ENCODE measurements around the gene RNPEPL1.

RNPEPL1 gene

DNA sequence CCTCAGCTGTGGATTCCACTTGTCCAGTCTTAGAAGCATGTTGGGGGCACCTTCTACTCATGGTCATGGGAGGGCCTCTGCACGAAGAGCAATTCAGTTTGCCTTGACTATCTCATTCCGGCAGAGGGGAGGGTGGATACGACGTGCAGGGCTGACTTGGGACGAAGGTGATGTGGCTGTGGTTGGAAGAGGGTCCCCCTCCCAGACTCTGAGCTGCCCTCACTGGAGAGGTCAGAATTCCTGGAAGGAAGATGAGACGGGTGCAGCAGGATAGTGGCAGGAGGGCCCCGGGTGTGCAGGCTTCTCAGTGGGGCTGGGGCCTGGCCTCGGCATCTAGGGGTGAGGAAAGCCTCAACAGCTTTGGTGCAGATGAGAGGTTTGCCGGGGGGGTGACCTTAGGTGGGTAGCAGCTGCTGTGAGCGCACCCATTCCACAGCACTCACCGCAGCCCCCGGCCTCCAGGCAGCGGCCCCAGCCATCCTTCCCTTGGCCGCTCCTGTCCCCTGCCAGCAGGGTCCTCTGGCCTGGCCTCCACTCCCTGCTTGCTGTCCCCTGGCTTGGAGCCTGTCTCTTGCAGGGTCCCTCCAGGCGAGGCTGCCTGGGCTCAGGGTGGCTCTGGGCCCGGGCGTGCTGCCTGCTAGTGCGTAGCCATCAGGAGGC, 3.2 kb downstream of the RNPEPL1 start:
- Histone ChIP-seq H3K4me2 (ENCODE audit: low read depth, low read length) (no peak overlapping the region), H3K9me3 (replicated peaks; ENCODE audit: insufficient read depth, low read length) (no peaks in the 10 kb centered on the region), H3K36me3 (replicated peaks; ENCODE audit: insufficient read depth, low read length) (no peaks in the 10 kb centered on the region), H3K27me3 (replicated peaks; ENCODE audit: insufficient read depth, low read length) (no peaks in the 10 kb centered on the region), H3K79me2 (ENCODE audit: low read length) (peaks cover 58% of the 10 kb centered on the region), H3K27ac (ENCODE audit: low read length) (no peak overlapping the region), H3F3A (ENCODE audit: insufficient read depth, low read length) (peaks cover 11% of the 10 kb centered on the region), H2AFZ (ENCODE audit: low read length) (no peak overlapping the region), H3K4me3 (ENCODE audit: low read length) (no peak overlapping the region), H3K9me2 (replicated peaks; ENCODE audit: insufficient read depth, low read length) (no peaks in the 10 kb centered on the region), H3K9ac (ENCODE audit: low read length) (no peak overlapping the region), H3K4me1 (ENCODE audit: low read length) (peaks cover 20% of the 10 kb centered on the region), H4K20me1 (ENCODE audit: insufficient read depth, low read length) (no peaks in the 10 kb centered on the region)
- TF ChIP-seq, protein P1, sequence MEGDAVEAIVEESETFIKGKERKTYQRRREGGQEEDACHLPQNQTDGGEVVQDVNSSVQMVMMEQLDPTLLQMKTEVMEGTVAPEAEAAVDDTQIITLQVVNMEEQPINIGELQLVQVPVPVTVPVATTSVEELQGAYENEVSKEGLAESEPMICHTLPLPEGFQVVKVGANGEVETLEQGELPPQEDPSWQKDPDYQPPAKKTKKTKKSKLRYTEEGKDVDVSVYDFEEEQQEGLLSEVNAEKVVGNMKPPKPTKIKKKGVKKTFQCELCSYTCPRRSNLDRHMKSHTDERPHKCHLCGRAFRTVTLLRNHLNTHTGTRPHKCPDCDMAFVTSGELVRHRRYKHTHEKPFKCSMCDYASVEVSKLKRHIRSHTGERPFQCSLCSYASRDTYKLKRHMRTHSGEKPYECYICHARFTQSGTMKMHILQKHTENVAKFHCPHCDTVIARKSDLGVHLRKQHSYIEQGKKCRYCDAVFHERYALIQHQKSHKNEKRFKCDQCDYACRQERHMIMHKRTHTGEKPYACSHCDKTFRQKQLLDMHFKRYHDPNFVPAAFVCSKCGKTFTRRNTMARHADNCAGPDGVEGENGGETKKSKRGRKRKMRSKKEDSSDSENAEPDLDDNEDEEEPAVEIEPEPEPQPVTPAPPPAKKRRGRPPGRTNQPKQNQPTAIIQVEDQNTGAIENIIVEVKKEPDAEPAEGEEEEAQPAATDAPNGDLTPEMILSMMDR (IDR thresholded peaks at IDR 0.05; ENCODE audit: low read length) = no peak
- no peak for TF ChIP-seq EZH2 (optimal IDR thresholded peaks at IDR 0.05; ENCODE audit: low read depth, low read length)
- no peak for TF ChIP-seq EZH2phosphoT487 (IDR thresholded peaks at IDR 0.05; ENCODE audit: low read length)
- DNase-seq = no peak

DNA sequence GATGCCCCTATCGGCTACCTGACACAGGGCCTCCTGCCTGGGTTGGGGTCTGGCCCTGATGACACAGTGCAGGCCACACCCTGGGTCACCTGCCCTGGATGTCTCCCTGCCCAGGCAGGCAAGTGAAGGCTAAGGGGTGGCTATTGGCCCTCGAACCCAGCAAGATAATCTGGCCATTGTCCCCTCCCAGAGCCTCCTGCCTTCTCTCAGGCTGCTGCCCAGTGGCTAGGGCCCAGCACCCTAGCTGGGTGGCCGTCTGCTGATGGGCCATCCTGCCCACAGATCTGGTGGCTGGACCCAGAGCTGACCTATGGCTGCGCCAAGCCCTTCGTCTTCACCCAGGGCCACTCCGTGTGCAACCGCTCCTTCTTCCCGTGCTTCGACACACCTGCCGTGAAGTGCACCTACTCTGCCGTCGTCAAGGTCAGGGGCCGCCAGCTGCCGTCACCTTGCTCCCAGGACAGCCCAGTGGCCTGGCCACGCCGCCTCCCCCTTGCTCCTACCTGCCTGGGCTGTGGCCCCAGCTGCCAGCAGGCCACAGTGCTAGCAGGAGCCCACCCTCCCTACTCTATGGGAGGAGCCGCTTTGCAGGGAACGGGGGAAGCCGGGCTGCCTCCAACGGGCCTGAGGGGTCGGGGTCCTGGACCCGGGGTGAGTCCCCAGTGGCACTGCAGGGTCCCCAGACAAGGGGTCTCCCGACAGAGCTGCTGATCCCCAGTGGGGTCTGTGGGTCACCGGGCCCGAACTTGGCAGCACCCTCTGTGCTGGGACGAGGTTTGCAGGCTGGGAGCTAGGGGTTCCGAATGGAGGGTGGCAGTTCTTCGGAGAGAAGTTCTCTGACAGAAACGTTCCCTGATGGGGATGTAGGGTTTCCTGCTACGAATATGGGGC, 4.1 kb downstream of the RNPEPL1 start:
- Histone ChIP-seq H3K36me3 (replicated peaks; ENCODE audit: insufficient read depth, low read length) (no peaks in the 10 kb centered on the region), H3K9ac (ENCODE audit: low read length) (no peak overlapping the region), H2AFZ (ENCODE audit: low read length) (no peak overlapping the region), H3K9me2 (replicated peaks; ENCODE audit: insufficient read depth, low read length) (no peaks in the 10 kb centered on the region), H4K20me1 (ENCODE audit: insufficient read depth, low read length) (no peaks in the 10 kb centered on the region), H3K79me2 (ENCODE audit: low read length) (peaks cover 50% of the 10 kb centered on the region), H3K4me2 (ENCODE audit: low read depth, low read length) (no peak overlapping the region), H3K9me3 (replicated peaks; ENCODE audit: insufficient read depth, low read length) (no peaks in the 10 kb centered on the region), H3F3A (ENCODE audit: insufficient read depth, low read length) (peaks cover 5% of the 10 kb centered on the region), H3K27me3 (replicated peaks; ENCODE audit: insufficient read depth, low read length) (no peaks in the 10 kb centered on the region), H3K4me3 (ENCODE audit: low read length) (no peak overlapping the region), H3K27ac (ENCODE audit: low read length) (no peak overlapping the region), H3K4me1 (ENCODE audit: low read length) (peaks cover 13% of the 10 kb centered on the region)
- TF ChIP-seq, protein P1 (IDR thresholded peaks at IDR 0.05; ENCODE audit: low read length) = no peak
- no peak for TF ChIP-seq EZH2phosphoT487 (IDR thresholded peaks at IDR 0.05; ENCODE audit: low read length)
- TF ChIP-seq EZH2 (optimal IDR thresholded peaks at IDR 0.05; ENCODE audit: low read depth, low read length) = no peak
- no peak for DNase-seq

DNA sequence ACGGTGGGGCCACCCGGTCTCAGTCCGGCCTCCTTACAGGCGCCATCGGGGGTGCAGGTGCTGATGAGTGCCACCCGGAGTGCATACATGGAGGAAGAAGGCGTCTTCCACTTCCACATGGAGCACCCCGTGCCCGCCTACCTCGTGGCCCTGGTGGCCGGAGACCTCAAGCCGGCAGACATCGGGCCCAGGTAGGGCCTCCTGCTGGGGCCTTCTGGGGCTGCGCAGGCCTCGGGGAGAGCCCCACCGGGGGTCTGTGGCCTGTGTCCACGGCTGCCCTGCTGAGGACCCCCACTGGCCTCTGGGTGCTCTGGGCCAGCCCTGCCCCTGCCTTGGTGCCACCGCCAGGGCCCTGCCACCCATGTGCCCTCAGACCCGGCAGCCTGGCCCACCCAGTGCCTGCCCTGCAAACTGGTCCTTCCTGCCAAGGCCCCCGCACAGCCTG, 4.8 kb downstream of the RNPEPL1 start:
- Histone ChIP-seq H3K4me2 (ENCODE audit: low read depth, low read length) (no peak overlapping the region), H3K9ac (ENCODE audit: low read length) (no peak overlapping the region), H3F3A (ENCODE audit: insufficient read depth, low read length) (no peaks in the 10 kb centered on the region), H2AFZ (ENCODE audit: low read length) (no peak overlapping the region), H3K9me3 (replicated peaks; ENCODE audit: insufficient read depth, low read length) (no peaks in the 10 kb centered on the region), H3K36me3 (replicated peaks; ENCODE audit: insufficient read depth, low read length) (no peaks in the 10 kb centered on the region), H3K9me2 (replicated peaks; ENCODE audit: insufficient read depth, low read length) (no peaks in the 10 kb centered on the region), H3K27me3 (replicated peaks; ENCODE audit: insufficient read depth, low read length) (no peaks in the 10 kb centered on the region), H3K4me1 (ENCODE audit: low read length) (peaks cover 12% of the 10 kb centered on the region), H3K79me2 (ENCODE audit: low read length) (peaks cover 45% of the 10 kb centered on the region), H3K27ac (ENCODE audit: low read length) (no peak overlapping the region), H3K4me3 (ENCODE audit: low read length) (no peak overlapping the region), H4K20me1 (ENCODE audit: insufficient read depth, low read length) (no peaks in the 10 kb centered on the region)
- TF ChIP-seq, protein P1 (IDR thresholded peaks at IDR 0.05; ENCODE audit: low read length) = no peak
- TF ChIP-seq EZH2phosphoT487 (IDR thresholded peaks at IDR 0.05; ENCODE audit: low read length) (no peak), EZH2 (optimal IDR thresholded peaks at IDR 0.05; ENCODE audit: low read depth, low read length) (no peak)
- DNase-seq = no peak

All from MM.1S (cell line).